SIG-M5 treated with dmso at 0.1 percent for 504 hours (cell line): ENCODE measurements around the gene CRLF3.
"Not testable (repeated sequence)": the region's sequence is repeated elsewhere in the genome, so short reads cannot be mapped to it uniquely, and the experiment has no call there.

Experiments
- DNase-seq: peaks from one replicate; lab custom pipeline; 2025; ENCODE audit not compliant: unreplicated experiment; lab: John Stamatoyannopoulos, UW

CRLF3 gene

GRCh38 chr17:30742669-30743068 is 81.8 kb downstream of the CRLF3 start:
- DNase-seq, result not testable (repeated sequence)

DNA sequence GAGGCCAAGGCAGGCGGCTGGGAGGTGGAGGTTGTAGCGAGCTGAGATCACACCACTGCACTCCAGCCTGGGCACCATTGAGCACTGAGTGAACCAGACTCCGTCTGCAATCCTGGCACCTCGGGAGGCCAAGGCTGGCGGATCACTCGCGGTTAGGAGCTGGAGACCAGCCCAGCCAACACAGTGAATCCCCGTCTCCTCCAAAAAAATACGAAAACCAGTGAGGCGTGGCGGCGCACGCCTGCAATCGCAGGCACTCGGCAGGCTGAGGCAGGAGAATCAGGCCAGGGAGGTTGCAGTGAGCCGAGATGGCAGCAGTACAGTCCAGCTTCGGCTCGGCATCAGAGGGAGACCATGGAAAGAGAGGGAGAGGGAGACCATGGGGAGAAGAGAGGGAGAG is 88.1 kb downstream of the CRLF3 start:
- not testable (repeated sequence) for DNase-seq

- DNase-seq, result not testable (repeated sequence)
These were observed 88.8 kb downstream of the CRLF3 start for GRCh38 chr17:30735644-30736043.

DNA sequence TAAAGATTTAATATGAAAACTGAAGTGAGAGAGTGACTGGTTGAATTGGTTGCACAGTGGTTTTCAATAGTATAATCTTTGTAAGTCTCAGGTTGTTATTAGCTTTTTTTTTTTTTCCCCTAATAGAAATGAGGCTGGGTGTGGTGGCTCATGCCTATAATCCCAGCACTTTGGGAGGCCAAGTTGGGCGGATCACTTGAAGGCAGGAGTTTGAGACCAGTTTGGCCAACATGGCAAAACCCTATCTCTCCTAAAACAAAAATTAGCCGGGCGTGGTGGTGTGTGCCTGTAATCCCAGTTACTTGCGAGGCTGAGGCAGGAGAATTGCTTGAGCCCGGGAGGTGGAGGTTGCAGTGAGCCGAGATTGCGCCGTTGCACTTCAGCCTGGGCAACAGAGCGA is 89.3 kb downstream of the CRLF3 start:
- DNase-seq, result not testable (repeated sequence)

DNA sequence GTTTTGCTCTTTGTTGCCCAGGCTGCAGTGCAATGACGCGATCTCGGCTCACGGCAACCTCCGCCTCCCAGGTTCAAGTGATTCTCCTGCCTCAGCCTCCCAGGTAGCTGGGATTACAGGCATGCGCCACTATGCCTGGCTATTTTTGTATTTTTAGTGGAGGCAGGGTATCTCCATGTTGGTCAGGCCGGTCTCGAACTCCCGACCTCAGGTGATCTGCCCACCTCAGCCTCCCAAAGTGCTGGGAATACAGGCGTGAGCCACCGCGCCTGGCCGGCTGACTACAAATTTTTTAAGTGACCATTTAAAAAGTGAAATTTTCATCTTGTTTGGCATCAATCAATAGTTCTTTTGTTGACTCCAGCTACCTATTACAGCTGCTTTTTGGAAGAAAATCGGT is 90.3 kb downstream of the CRLF3 start:
- DNase-seq, result not testable (repeated sequence)
